Fibroblast of pulmonary artery (primary cell): ENCODE measurements around the gene TMPRSS3.

ENCODE experiments used
- DNase-seq: peaks from one replicate; pipeline ENCODE4 v3.0.0-alpha.2; 2010; ENCODE audit warnings: low read depth
- H3K4me3 ChIP-seq: replicated peaks from 2 replicates; pipeline ENCODE4 v1.5.1; 2011; ENCODE audit warnings: low read depth, mild to moderate bottlenecking, control low read depth, low read length, moderate library complexity
- CTCF ChIP-seq: IDR thresholded peaks from 2 replicates; pipeline ENCODE4 v1.5.1; 2011; ENCODE audit warnings: mild to moderate bottlenecking, control low read depth, low read length, inconsistent platforms; ENCODE audit errors: missing control alignments

TMPRSS3 gene

GRCh38 chr21:42332557-42333317 lies 63.1 kb downstream of the TMPRSS3 start:
- no peak overlapping the region for H3K4me3 ChIP-seq
- TF ChIP-seq CTCF: no peak
- no peak for DNase-seq

DNA sequence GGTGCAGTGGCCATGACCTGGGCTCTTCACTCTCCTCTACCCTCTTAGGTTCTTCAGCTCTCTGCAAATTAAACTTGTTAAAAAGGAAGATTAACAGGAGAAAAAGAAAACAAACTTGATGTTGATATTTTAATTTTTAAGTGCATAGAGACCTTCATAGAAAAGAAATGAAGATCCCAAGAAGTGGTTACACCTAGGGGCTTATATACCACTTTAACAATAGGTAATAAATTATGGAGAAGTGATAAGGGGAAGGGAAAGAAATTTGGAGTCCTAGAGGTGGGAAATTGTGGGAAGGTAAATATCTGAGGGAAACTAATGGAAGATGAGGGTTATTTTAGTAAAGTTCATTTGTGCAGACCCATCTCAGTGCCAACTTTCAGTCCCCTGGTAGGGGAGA lies 64.2 kb downstream of the TMPRSS3 start:
- no peak for DNase-seq
- TF ChIP-seq CTCF: no peak
- H3K4me3 ChIP-seq: no peak overlapping the region

DNA sequence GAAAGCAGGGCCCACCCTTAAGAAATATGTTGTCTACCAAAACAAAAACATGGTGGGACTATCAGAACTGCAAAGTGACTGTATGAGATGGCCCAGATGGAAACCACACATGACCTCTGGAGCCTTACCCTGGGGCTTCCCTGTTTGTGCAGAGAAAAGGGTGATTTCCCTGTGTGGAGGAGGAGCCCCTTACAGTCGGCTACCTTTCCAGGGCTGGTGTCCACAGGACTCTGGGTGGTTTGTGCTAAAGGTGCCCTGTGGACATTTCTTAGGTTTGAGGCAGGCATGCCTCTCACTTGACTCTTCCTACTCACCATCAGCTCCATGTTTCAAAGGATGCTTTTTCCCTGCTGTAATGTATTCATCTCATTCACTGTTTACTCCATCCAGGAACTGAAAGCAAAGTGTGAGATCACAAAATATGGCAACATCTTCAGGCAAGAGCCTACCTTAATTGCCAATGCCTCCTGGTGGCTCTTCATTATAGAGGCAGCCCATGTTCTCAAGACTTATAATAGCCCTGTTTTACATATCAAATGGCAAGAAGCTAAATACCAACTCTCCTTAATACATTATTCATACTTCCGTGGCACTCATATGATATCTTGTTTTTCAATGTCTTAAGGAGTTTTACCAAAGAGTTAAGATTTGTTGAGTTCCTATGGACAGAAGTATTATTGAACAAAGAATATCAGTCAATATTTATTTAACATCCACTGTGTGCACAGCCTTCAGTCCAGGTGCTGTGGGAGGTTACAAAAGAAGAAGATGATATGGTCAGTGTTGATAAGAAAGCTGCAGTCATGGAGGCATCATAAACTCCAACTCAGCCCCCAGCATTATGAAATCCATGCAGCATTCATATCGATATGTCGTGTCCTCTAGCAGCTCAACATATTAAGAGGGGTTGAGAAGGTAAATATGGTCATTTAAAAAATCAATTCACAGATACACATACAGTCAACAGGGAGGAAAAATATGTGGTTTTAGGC lies 65.2 kb downstream of the TMPRSS3 start:
- H3K4me3 ChIP-seq: no peak overlapping the region
- DNase-seq: no peak
- no peak for TF ChIP-seq CTCF

DNA sequence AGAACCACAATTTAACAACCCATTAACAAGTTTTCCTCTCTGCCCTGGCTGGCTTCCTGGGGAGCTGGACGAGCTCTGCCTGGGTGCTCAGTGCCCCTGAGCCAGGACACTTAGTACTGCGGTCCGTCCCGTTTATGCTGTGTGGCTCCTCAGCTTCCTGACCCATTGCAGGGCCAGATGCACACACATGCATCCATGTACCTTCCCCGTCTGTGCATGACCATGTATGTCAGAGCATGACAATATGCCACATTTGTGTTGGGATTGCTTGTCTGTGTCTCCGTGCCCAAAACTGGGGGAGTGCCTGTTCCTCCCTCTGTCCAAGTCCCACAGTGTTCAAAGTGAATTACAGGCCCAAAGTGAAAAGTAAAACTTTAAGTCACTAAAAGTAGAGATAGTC lies 71.0 kb downstream of the TMPRSS3 start:
- no peak for TF ChIP-seq CTCF
- no peak for DNase-seq
- H3K4me3 ChIP-seq: no peak overlapping the region
